Caco-2 (cell line): ENCODE data around the gene MYO16. TPM values are rescaled to one million over a fixed set of nuclear protein-coding genes. Genes with fewer than 3 reads are reported as not detected.

Source experiments
- BruUV-seq: library from RNA; stranded (reverse); fragments of 400-500 nt; replicated peaks from 2 replicates; lab custom pipeline; 2021; lab: Mats Ljungman, UMichigan
- CTCF ChIA-PET: fragments of 300-600 bp; sonication (Branson Sonifier 250); formaldehyde crosslinking; loops from one replicate; lab custom pipeline; 2022; ENCODE audit warnings: antibody characterized with exemption; lab: Charles Lee
- POLR2A ChIA-PET: fragments of 300-600 bp; sonication (Branson Sonifier 250); formaldehyde crosslinking; loops from one replicate; lab custom pipeline; 2022; ENCODE audit warnings: antibody characterized with exemption; lab: Charles Lee
- DNase-seq, 2 experiments: peaks; one replicate each; pipeline versions ENCODE4 v3.0.0 to v3.0.0-alpha.2; 2020 to 2022
- H3K27me3 ChIP-seq: replicated peaks from 2 replicates; pipeline ENCODE4 v1.6.0; 2011; ENCODE audit warnings: low read length; ENCODE audit not compliant: control insufficient read depth, insufficient read depth
- H3K36me3 ChIP-seq: 2 replicates; pipeline ENCODE4 v1.5.1; 2011; ENCODE audit warnings: low read length; ENCODE audit not compliant: control insufficient read depth, insufficient read depth
- H3K4me1 ChIP-seq: fragments of 250-450 bp; sonication (Bioruptor Pico); 2 replicates; pipeline ENCODE4 v1.5.1; 2020; ENCODE audit warnings: mild to moderate bottlenecking
- H3K4me3 ChIP-seq: 2 replicates; pipeline ENCODE4 v1.5.1; 2011; ENCODE audit warnings: low read depth, mild to moderate bottlenecking, control low read depth, low read length
- H3K9me3 ChIP-seq: fragments of 250-450 bp; sonication (Bioruptor Pico); 2 replicates; pipeline ENCODE4 v1.5.1; 2020; ENCODE audit warnings: mild to moderate bottlenecking, moderate library complexity
- H3K27ac Mint-ChIP-seq: one replicate; pipeline ENCODE4 v1.8.0; 2022; ENCODE audit warnings: mixed read lengths; ENCODE audit not compliant: unreplicated experiment
- H3K27me3 Mint-ChIP-seq: one replicate; pipeline ENCODE4 v1.8.0; 2022; ENCODE audit warnings: mixed read lengths; ENCODE audit not compliant: insufficient read depth, unreplicated experiment
- H3K36me3 Mint-ChIP-seq: one replicate; pipeline ENCODE4 v1.8.0; 2022; ENCODE audit warnings: mild to moderate bottlenecking, mixed read lengths; ENCODE audit not compliant: insufficient read depth, unreplicated experiment
- H3K4me1 Mint-ChIP-seq: one replicate; pipeline ENCODE4 v1.8.0; 2022; ENCODE audit warnings: low read depth, mixed read lengths; ENCODE audit not compliant: unreplicated experiment
- H3K4me3 Mint-ChIP-seq: one replicate; pipeline ENCODE4 v1.8.0; 2022; ENCODE audit warnings: mild to moderate bottlenecking, moderate library complexity, mixed read lengths; ENCODE audit not compliant: unreplicated experiment
- H3K9me3 Mint-ChIP-seq: one replicate; pipeline ENCODE4 v1.8.0; 2022; ENCODE audit warnings: mixed read lengths; ENCODE audit not compliant: unreplicated experiment
- intact Hi-C: fragments of 100-400 bp; cut with micrococcal nuclease; formaldehyde crosslinking; loops from one replicate; pipeline ENCODE4 v1.10.0; 2022; ENCODE audit not compliant: unreplicated experiment
- total RNA-seq: library from RNA; stranded (reverse); gene quantifications from 2 replicates; pipeline ENCODE4 v1.2.3, GENCODE V29; 2022
- TF ChIP-seq, protein P1 (sequence below), 2 experiments: fragments of 200-600 bp in 1 of 2; IDR thresholded peaks; 1 replicate in 1 of 2; 2 replicates in 1 of 2; pipeline versions ENCODE4 v1.5.1 to v1.8.0; 2011 to 2022; ENCODE audit warnings: antibody characterized with exemption in 1 of 2, control low read depth in 1 of 2, inconsistent platforms in 1 of 2, low read depth in 1 of 2, low read length in 1 of 2, mild to moderate bottlenecking in 1 of 2, moderate library complexity in 1 of 2; ENCODE audit not compliant: insufficient read depth in 1 of 2, severe bottlenecking in 1 of 2, unreplicated experiment in 1 of 2

MYO16 gene
- total RNA-seq, 1 experiment from 2014 or later = not detected

GRCh38 chr13:108830916-108831315, 201.5 kb downstream of the MYO16 start:
- Mint-ChIP-seq H3K4me3 (no peak overlapping the region), H3K9me3 (peaks cover 10% of the 10 kb centered on the region), H3K36me3 (no peaks in the 10 kb centered on the region), H3K27ac (no peak overlapping the region), H3K4me1 (peaks cover 13% of the 10 kb centered on the region), H3K27me3 (no peaks in the 10 kb centered on the region)
- intact Hi-C loops = no loop called here
- DNase-seq = no peak
- ChIA-PET CTCF (no interaction called here), POLR2A (no interaction called here)
- TF ChIP-seq, protein P1, sequence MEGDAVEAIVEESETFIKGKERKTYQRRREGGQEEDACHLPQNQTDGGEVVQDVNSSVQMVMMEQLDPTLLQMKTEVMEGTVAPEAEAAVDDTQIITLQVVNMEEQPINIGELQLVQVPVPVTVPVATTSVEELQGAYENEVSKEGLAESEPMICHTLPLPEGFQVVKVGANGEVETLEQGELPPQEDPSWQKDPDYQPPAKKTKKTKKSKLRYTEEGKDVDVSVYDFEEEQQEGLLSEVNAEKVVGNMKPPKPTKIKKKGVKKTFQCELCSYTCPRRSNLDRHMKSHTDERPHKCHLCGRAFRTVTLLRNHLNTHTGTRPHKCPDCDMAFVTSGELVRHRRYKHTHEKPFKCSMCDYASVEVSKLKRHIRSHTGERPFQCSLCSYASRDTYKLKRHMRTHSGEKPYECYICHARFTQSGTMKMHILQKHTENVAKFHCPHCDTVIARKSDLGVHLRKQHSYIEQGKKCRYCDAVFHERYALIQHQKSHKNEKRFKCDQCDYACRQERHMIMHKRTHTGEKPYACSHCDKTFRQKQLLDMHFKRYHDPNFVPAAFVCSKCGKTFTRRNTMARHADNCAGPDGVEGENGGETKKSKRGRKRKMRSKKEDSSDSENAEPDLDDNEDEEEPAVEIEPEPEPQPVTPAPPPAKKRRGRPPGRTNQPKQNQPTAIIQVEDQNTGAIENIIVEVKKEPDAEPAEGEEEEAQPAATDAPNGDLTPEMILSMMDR (IDR thresholded peaks at IDR 0.05; ENCODE audit: insufficient read depth in 1 of 2, low read depth in 1 of 2, low read length in 1 of 2, severe bottlenecking in 1 of 2, unreplicated experiment in 1 of 2) = no peak
- H3K4me1 ChIP-seq = peaks cover 16% of the 10 kb centered on the region
- no peak overlapping the region for H3K4me3 ChIP-seq
- BruUV-seq = no TSS peak
- peaks cover 11% of the 10 kb centered on the region; the same call in 1 of the 2 replicates for H3K9me3 ChIP-seq
- H3K36me3 ChIP-seq = no peaks in the 10 kb centered on the region
- no peaks in the 10 kb centered on the region for H3K27me3 ChIP-seq

DNA sequence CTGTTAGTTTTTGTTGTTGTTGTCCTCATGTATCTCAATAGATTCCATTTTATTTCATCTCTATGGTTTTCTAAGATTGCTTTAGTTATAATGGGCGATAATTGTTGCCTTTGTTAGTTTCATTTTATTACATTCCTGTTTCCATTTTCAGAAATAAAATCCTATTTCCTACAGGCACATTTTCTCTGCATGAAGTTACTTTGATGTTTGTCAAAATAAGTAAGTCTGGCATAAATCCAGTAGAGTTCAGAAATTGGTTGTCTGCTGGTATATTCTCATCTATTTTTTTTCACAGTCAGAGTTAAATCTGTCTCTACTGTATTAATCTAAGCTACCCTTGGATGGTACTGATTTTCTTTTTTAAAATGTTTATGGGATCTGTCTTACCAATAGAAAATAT, 204.1 kb downstream of the MYO16 start:
- BruUV-seq = no TSS peak
- CTCF ChIA-PET = interaction anchor here (1.2 kb wide), 1 partner anchor 62 kb away, joined by 5 read pairs; no protein-coding TSS in a partner anchor
- no peak overlapping the region for H3K4me3 ChIP-seq

DNA sequence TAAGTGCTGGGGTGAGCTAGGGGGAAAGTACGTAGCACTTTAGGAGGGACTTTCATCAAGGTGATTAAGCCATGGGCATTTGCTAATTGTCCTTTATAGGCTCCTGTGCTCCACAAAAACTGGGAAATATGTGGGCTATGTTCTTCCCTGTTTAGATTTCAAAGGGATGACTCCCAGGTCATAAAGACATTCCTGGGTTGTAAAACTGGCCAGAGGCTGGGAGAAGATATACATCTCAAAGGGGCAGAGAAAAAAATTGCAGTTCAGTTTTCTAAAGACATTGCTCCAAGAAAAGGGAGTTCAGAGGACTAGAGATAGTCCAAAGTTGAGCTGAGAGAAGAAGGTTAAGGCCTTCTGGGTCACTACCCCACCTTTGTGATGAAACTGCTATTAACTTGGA, 204.8 kb downstream of the MYO16 start:
- peak overlapping the region; percentile 4 for H3K4me3 Mint-ChIP-seq
- Histone ChIP-seq H3K27me3 (no peaks in the 10 kb centered on the region), H3K4me3 (no peak overlapping the region), H3K36me3 (no peaks in the 10 kb centered on the region), H3K4me1 (peaks cover 16% of the 10 kb centered on the region), H3K9me3 (peaks cover 3% of the 10 kb centered on the region; the same call in 1 of the 2 replicates)
- ChIA-PET CTCF (interaction anchor here (1.2 kb wide), 1 partner anchor 61 kb away, joined by 5 read pairs; no protein-coding TSS in a partner anchor), POLR2A (no interaction called here)
- DNase-seq = peak; percentile 49 to 71
- peaks cover 13% of the 10 kb centered on the region for H3K4me1 Mint-ChIP-seq
- H3K27me3 Mint-ChIP-seq = no peaks in the 10 kb centered on the region
- TF ChIP-seq, protein P1 (IDR thresholded peaks at IDR 0.05; ENCODE audit: insufficient read depth in 1 of 2, low read depth in 1 of 2, low read length in 1 of 2, severe bottlenecking in 1 of 2, unreplicated experiment in 1 of 2) = no peak
- H3K36me3 Mint-ChIP-seq = no peaks in the 10 kb centered on the region
- intact Hi-C loops = loop anchor here (2.0 kb wide), 1 partner anchor 25 kb away; no protein-coding TSS in a partner anchor
- peak overlapping the region; percentile 77 for H3K27ac Mint-ChIP-seq
- no TSS peak for BruUV-seq
- H3K9me3 Mint-ChIP-seq = no peaks in the 10 kb centered on the region

More for the DNA sequence above, 204.1 kb downstream of the MYO16 start:
- no peaks in the 10 kb centered on the region for H3K27me3 ChIP-seq
- POLR2A ChIA-PET = no interaction called here
- no peaks in the 10 kb centered on the region for H3K9me3 Mint-ChIP-seq
- H3K9me3 ChIP-seq = peaks cover 10% of the 10 kb centered on the region; the same call in 1 of the 2 replicates
- H3K27me3 Mint-ChIP-seq = no peaks in the 10 kb centered on the region
- peak overlapping the region; percentile 77 for H3K27ac Mint-ChIP-seq
- H3K4me3 Mint-ChIP-seq = no peak overlapping the region
- H3K4me1 Mint-ChIP-seq = peaks cover 13% of the 10 kb centered on the region
- no peaks in the 10 kb centered on the region for H3K36me3 ChIP-seq
- DNase-seq = no peak
- no peaks in the 10 kb centered on the region for H3K36me3 Mint-ChIP-seq
- intact Hi-C loops = no loop called here
- peaks cover 16% of the 10 kb centered on the region for H3K4me1 ChIP-seq
- TF ChIP-seq, protein P1 (IDR thresholded peaks at IDR 0.05; ENCODE audit: insufficient read depth in 1 of 2, low read depth in 1 of 2, low read length in 1 of 2, severe bottlenecking in 1 of 2, unreplicated experiment in 1 of 2) = no peak
